IMR-90 (cell line): ENCODE results near the gene PNKP. TPM values are rescaled to one million over a fixed set of nuclear protein-coding genes. Genes with fewer than 3 reads are reported as not detected.

ENCODE experiments used
- ATAC-seq: fragments of 200-7000 bp; cut with Tn5 transposase; 2 replicates; pipeline ENCODE4 v1.9.1; 2020; ENCODE audit warnings: low read depth, mild to moderate bottlenecking, moderate library complexity
- BruUV-seq: library from RNA; stranded (reverse); fragments of 400-500 nt; replicated peaks from 2 replicates; lab custom pipeline; 2021; lab: Mats Ljungman, UMichigan
- CTCF ChIA-PET: fragments of 300-600 bp; formaldehyde crosslinking; extraction: SDS; loops from one replicate; lab custom pipeline; 2021; ENCODE audit warnings: antibody characterized with exemption; lab: Yijun Ruan, JAX
- POLR2A ChIA-PET: fragments of 300-600 bp; sonication (Branson Sonifier 250); formaldehyde crosslinking; loops from one replicate; lab custom pipeline; 2022; ENCODE audit warnings: antibody characterized with exemption; ENCODE audit not compliant: unreplicated experiment; lab: Charles Lee
- DNase-seq: peaks from one replicate; pipeline ENCODE4 v3.0.0; 2013
- H2AFZ ChIP-seq: replicated peaks from 2 replicates; pipeline ENCODE3; 2013; ENCODE audit warnings: low read length, mild to moderate bottlenecking; ENCODE audit not compliant: poor library complexity
- H2AK5ac ChIP-seq: 2 replicates; pipeline ENCODE4 v1.6.1; 2013; ENCODE audit warnings: low read depth, low read length, inconsistent platforms
- H2AK9ac ChIP-seq: replicated peaks from 2 replicates; pipeline ENCODE3; 2013; ENCODE audit warnings: mild to moderate bottlenecking, low read depth, low read length, moderate library complexity; ENCODE audit not compliant: poor library complexity
- H2BK120ac ChIP-seq: 2 replicates; pipeline ENCODE4 v1.6.1; 2013; ENCODE audit warnings: low read depth, low read length, inconsistent platforms
- H2BK15ac ChIP-seq: 3 replicates; pipeline ENCODE4 v1.6.1; 2013; ENCODE audit warnings: low read depth, low read length, inconsistent platforms
- H2BK20ac ChIP-seq: 2 replicates; pipeline ENCODE4 v1.6.1; 2013; ENCODE audit warnings: low read depth, mild to moderate bottlenecking, inconsistent platforms, low read length, moderate library complexity
- H2BK5ac ChIP-seq: 2 replicates; pipeline ENCODE4 v1.6.1; 2013; ENCODE audit warnings: mild to moderate bottlenecking, low read depth, low read length, inconsistent platforms; ENCODE audit not compliant: poor library complexity, severe bottlenecking
- H3K14ac ChIP-seq: replicated peaks from 2 replicates; pipeline ENCODE4 v1.6.1; 2013; ENCODE audit warnings: low read depth, low read length, inconsistent platforms
- H3K18ac ChIP-seq: 2 replicates; pipeline ENCODE4 v1.6.1; 2013; ENCODE audit warnings: low read depth, low read length, control low read depth
- H3K23ac ChIP-seq: 2 replicates; pipeline ENCODE4 v1.6.1; 2013; ENCODE audit warnings: low read depth, low read length, inconsistent platforms
- H3K27ac ChIP-seq: 2 replicates; pipeline ENCODE4 v1.5.1; 2013; ENCODE audit warnings: mild to moderate bottlenecking, control low read depth, low read length; ENCODE audit not compliant: insufficient read depth
- H3K27me3 ChIP-seq: 2 replicates; pipeline ENCODE4 v1.6.1; 2013; ENCODE audit warnings: low read length; ENCODE audit not compliant: control insufficient read depth, insufficient read depth
- H3K36me3 ChIP-seq: 2 replicates; pipeline ENCODE4 v1.6.1; 2013; ENCODE audit warnings: low read length, mixed read lengths; ENCODE audit not compliant: control insufficient read depth, insufficient read depth
- H3K4ac ChIP-seq: 2 replicates; pipeline ENCODE4 v1.6.1; 2013; ENCODE audit warnings: low read depth, low read length, inconsistent platforms
- H3K4me1 ChIP-seq: 2 replicates; pipeline ENCODE4 v1.6.1; 2013; ENCODE audit warnings: low read length, mixed read lengths; ENCODE audit not compliant: control insufficient read depth, insufficient read depth
- H3K4me2 ChIP-seq: 2 replicates; pipeline ENCODE4 v1.6.1; 2013; ENCODE audit warnings: low read depth, mild to moderate bottlenecking, control low read depth, low read length, moderate library complexity
- H3K4me3 ChIP-seq: 2 replicates; pipeline ENCODE4 v1.5.1; 2013; ENCODE audit warnings: low read depth, mild to moderate bottlenecking, control low read depth, low read length, moderate library complexity; ENCODE audit not compliant: insufficient read depth
- H3K56ac ChIP-seq: 2 replicates; pipeline ENCODE4 v1.6.1; 2013; ENCODE audit warnings: low read length, inconsistent platforms; ENCODE audit not compliant: insufficient read depth; ENCODE audit errors: extremely low read depth
- H3K79me1 ChIP-seq, 2 experiments: 2 replicates each; pipeline ENCODE4 v1.6.1; 2013; ENCODE audit warnings: low read length in 2 of 2, inconsistent platforms in 1 of 2, low read depth in 1 of 2
- H3K9ac ChIP-seq: 2 replicates; pipeline ENCODE4 v1.6.1; 2013; ENCODE audit warnings: low read depth, low read length, control low read depth
- H3K9me1 ChIP-seq: 2 replicates; pipeline ENCODE4 v1.6.1; 2013; ENCODE audit warnings: low read length, inconsistent platforms; ENCODE audit not compliant: insufficient read depth
- H3K9me3 ChIP-seq: 2 replicates; pipeline ENCODE4 v1.6.1; 2013; ENCODE audit warnings: low read length; ENCODE audit not compliant: control insufficient read depth, insufficient read depth
- H4K20me1 ChIP-seq: 2 replicates; pipeline ENCODE4 v1.6.1; 2013; ENCODE audit warnings: low read length, inconsistent platforms; ENCODE audit not compliant: insufficient read depth
- H4K5ac ChIP-seq: 2 replicates; pipeline ENCODE4 v1.6.1; 2013; ENCODE audit warnings: mild to moderate bottlenecking, low read depth, low read length, control low read depth
- H4K8ac ChIP-seq, 2 experiments: 2 replicates each; pipeline ENCODE4 v1.6.1; 2013; ENCODE audit warnings: low read depth in 2 of 2, low read length in 2 of 2, control low read depth in 1 of 2, inconsistent platforms in 1 of 2
- H4K91ac ChIP-seq: 2 replicates; pipeline ENCODE4 v1.6.1; 2013; ENCODE audit warnings: low read depth, low read length, inconsistent platforms; ENCODE audit not compliant: insufficient read depth
- BHLHE40 ChIP-seq: fragments of 150-350 bp; IDR thresholded peaks from 2 replicates; pipeline ENCODE4 v1.6.1; 2016; ENCODE audit warnings: mild to moderate bottlenecking, low read depth, low read length
- CEBPB ChIP-seq: IDR thresholded peaks from 2 replicates; pipeline ENCODE4 v1.6.1; 2012; ENCODE audit warnings: low read depth, low read length, improper control_type of control experiment
- CHD1 ChIP-seq: IDR thresholded peaks from 2 replicates; pipeline ENCODE4 v1.6.1; 2012; ENCODE audit warnings: low read depth, low read length, improper control_type of control experiment
- FOS ChIP-seq: fragments of 150-350 bp; IDR thresholded peaks from 2 replicates; pipeline ENCODE4 v1.6.1; 2016; ENCODE audit warnings: low read depth, low read length
- MAFK ChIP-seq: IDR thresholded peaks from 2 replicates; pipeline ENCODE4 v1.6.1; 2012; ENCODE audit warnings: low read depth, low read length, improper control_type of control experiment
- MAZ ChIP-seq: IDR thresholded peaks from 2 replicates; pipeline ENCODE4 v1.6.1; 2012; ENCODE audit warnings: low read depth, mild to moderate bottlenecking, low read length, improper control_type of control experiment, moderate library complexity, borderline replicate concordance
- MXI1 ChIP-seq: IDR thresholded peaks from 2 replicates; pipeline ENCODE4 v1.6.1; 2012; ENCODE audit warnings: low read depth, mild to moderate bottlenecking, low read length, moderate library complexity, borderline replicate concordance
- NFE2L2 ChIP-seq: fragments of 150-350 bp; IDR thresholded peaks from 2 replicates; pipeline ENCODE4 v1.6.1; 2016; ENCODE audit warnings: low read depth, mild to moderate bottlenecking, low read length
- POLR2A ChIP-seq: IDR thresholded peaks from 2 replicates; pipeline ENCODE4 v1.6.1; 2012; ENCODE audit warnings: mild to moderate bottlenecking, low read depth, low read length
- RAD21 ChIP-seq: IDR thresholded peaks from 2 replicates; pipeline ENCODE4 v1.6.1; 2012; ENCODE audit warnings: low read length, improper control_type of control experiment
- RCOR1 ChIP-seq: IDR thresholded peaks from 2 replicates; pipeline ENCODE4 v1.6.1; 2012; ENCODE audit warnings: mild to moderate bottlenecking, low read length, improper control_type of control experiment; ENCODE audit not compliant: insufficient replicate concordance
- RFX5 ChIP-seq: IDR thresholded peaks from 2 replicates; pipeline ENCODE4 v1.8.0; 2012; ENCODE audit warnings: low read depth, mild to moderate bottlenecking, low read length, moderate library complexity
- SMC3 ChIP-seq: fragments of 150-350 bp; IDR thresholded peaks from 2 replicates; pipeline ENCODE4 v1.6.1; 2016; ENCODE audit warnings: low read depth, mild to moderate bottlenecking, antibody characterized with exemption, low read length, moderate library complexity
- WGBS, 2 experiments: methylation state at CpG; one replicate each; pipeline versions ENCODE4 v1.1.5 to v1.1.7; 2013; ENCODE audit warnings: missing lambda C conversion rate in 2 of 2; ENCODE audit not compliant: insufficient read length in 1 of 2; ENCODE audit errors: extremely low coverage in 2 of 2; 5-methylcytosine and 5-hydroxymethylcytosine counted together
- dilution Hi-C: fragments of 300-500 bp; cut with HindIII; formaldehyde crosslinking; loops from one replicate; pipeline ENCODE4 v1.14.3; 2018; ENCODE audit warnings: low sequenced_read_pairs; ENCODE audit not compliant: unreplicated experiment
- in situ Hi-C: fragments of 300-500 bp; cut with MboI; formaldehyde crosslinking; loops from 3 replicates; pipeline ENCODE4 v1.14.3; 2019; ENCODE audit warnings: low sequenced_read_pairs, inconsistent platforms, mixed read lengths
- intact Hi-C: fragments of 100-400 bp; cut with micrococcal nuclease; formaldehyde crosslinking; loops from 2 replicates; pipeline ENCODE4 v1.10.0; 2022
- polyA plus RNA-seq, 3 experiments: library from polyadenylated mRNA; depleted of rRNA; stranded (reverse); fragments of >200 nt; gene quantifications; 2 replicates each; pipeline ENCODE4 v1.2.3, GENCODE V29; 2012; ENCODE audit warnings: low replicate concordance in 1 of 3
- total RNA-seq: library from RNA; depleted of rRNA; stranded (reverse); fragments of >200 nt; gene quantifications from 2 replicates; pipeline ENCODE4 v1.2.3, GENCODE V29; 2012
- TF ChIP-seq, protein P1 (sequence below): fragments of 150-350 bp; IDR thresholded peaks from 2 replicates; pipeline ENCODE4 v1.6.1; 2016; ENCODE audit warnings: low read depth, mild to moderate bottlenecking, low read length, moderate library complexity, borderline replicate concordance
- TF ChIP-seq, protein P2 (sequence below): fragments of 150-350 bp; IDR thresholded peaks from 2 replicates; pipeline ENCODE4 v1.6.1; 2017; ENCODE audit warnings: mild to moderate bottlenecking, antibody characterized with exemption, low read length, low read depth
- TF ChIP-seq, protein P3 (sequence below): conservative IDR thresholded peaks from 2 replicates; pipeline ENCODE4 v1.5.1; 2012; ENCODE audit warnings: mild to moderate bottlenecking, low read depth, low read length, improper control_type of control experiment

The PNKP gene
- total and polyA plus RNA-seq, 2 of the 4 experiments (the other 2 are of a cell fraction): 14.2 to 25.0 TPM

DNA sequence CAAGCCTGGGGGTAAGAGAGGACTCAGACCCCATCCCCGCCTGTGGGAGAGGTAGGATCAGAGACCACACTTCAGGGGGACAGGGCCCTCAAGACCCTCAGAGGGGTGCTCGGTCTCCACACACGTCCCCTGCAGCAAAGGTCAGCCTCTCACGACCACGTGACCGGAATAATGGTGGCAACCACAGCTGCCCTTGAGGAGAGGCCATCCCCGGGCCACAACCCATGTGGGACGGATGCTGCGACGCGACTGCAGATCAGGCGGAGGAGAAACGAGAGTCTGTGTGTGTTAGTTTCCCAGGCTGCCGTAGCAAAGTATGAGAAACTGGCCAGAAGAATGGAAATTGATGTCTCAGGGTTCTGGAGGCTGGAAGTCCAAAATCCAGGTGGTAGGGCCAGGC is 40.3 kb downstream of the PNKP start:
- no peaks in the 10 kb centered on the region for H3K4me1 ChIP-seq
- H2BK5ac ChIP-seq: no peak overlapping the region
- no peak overlapping the region for H3K4me3 ChIP-seq
- no peak overlapping the region for H3K9ac ChIP-seq
- ChIA-PET CTCF (no interaction called here), POLR2A (no interaction called here)
- H4K20me1 ChIP-seq: peaks cover 30% of the 10 kb centered on the region
- no peak overlapping the region for H3K23ac ChIP-seq
- H2BK20ac ChIP-seq: no peak overlapping the region
- H2BK15ac ChIP-seq: no peak overlapping the region
- H3K4ac ChIP-seq: no peak overlapping the region
- H3K56ac ChIP-seq: no peak overlapping the region
- H4K8ac ChIP-seq: no peak overlapping the region
- H3K18ac ChIP-seq: no peak overlapping the region
- in situ Hi-C loops: no loop called here
- no TSS peak for BruUV-seq
- H3K9me3 ChIP-seq: no peaks in the 10 kb centered on the region
- dilution Hi-C loops: no loop called here
- DNase-seq (no peak), ATAC-seq (no peak)
- TF ChIP-seq MXI1 (no peak), CEBPB (no peak), SMC3 (no peak), POLR2A (no peak), MAZ (no peak), BHLHE40 (no peak), FOS (no peak), RFX5 (no peak), RCOR1 (no peak), CHD1 (no peak), MAFK (no peak), NFE2L2 (no peak), RAD21 (no peak)
- TF ChIP-seq, protein P1, sequence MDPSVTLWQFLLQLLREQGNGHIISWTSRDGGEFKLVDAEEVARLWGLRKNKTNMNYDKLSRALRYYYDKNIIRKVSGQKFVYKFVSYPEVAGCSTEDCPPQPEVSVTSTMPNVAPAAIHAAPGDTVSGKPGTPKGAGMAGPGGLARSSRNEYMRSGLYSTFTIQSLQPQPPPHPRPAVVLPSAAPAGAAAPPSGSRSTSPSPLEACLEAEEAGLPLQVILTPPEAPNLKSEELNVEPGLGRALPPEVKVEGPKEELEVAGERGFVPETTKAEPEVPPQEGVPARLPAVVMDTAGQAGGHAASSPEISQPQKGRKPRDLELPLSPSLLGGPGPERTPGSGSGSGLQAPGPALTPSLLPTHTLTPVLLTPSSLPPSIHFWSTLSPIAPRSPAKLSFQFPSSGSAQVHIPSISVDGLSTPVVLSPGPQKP: no peak
- TF ChIP-seq, protein P2, sequence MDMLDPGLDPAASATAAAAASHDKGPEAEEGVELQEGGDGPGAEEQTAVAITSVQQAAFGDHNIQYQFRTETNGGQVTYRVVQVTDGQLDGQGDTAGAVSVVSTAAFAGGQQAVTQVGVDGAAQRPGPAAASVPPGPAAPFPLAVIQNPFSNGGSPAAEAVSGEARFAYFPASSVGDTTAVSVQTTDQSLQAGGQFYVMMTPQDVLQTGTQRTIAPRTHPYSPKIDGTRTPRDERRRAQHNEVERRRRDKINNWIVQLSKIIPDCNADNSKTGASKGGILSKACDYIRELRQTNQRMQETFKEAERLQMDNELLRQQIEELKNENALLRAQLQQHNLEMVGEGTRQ: no peak
- TF ChIP-seq, protein P3, sequence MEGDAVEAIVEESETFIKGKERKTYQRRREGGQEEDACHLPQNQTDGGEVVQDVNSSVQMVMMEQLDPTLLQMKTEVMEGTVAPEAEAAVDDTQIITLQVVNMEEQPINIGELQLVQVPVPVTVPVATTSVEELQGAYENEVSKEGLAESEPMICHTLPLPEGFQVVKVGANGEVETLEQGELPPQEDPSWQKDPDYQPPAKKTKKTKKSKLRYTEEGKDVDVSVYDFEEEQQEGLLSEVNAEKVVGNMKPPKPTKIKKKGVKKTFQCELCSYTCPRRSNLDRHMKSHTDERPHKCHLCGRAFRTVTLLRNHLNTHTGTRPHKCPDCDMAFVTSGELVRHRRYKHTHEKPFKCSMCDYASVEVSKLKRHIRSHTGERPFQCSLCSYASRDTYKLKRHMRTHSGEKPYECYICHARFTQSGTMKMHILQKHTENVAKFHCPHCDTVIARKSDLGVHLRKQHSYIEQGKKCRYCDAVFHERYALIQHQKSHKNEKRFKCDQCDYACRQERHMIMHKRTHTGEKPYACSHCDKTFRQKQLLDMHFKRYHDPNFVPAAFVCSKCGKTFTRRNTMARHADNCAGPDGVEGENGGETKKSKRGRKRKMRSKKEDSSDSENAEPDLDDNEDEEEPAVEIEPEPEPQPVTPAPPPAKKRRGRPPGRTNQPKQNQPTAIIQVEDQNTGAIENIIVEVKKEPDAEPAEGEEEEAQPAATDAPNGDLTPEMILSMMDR: no peak
- no peak overlapping the region for H3K4me2 ChIP-seq
- H4K5ac ChIP-seq: no peak overlapping the region
- 0 out of 2 replicates have a peak, but pooled peaks cover 3% of the 10 kb centered on the region for H3K9me1 ChIP-seq
- WGBS, 2 experiments: 94% methylated on average over 7 of the region's 14 CpGs; no CpG with 5 or more reads in 1 of the 2 experiments
- H3K79me1 ChIP-seq: peaks cover 11 to 57% of the 10 kb centered on the region in 2 experiments
- no peak overlapping the region for H3K14ac ChIP-seq
- no peak overlapping the region for H3K27ac ChIP-seq
- peaks cover 48% of the 10 kb centered on the region for H3K36me3 ChIP-seq
- no peak overlapping the region for H2AK9ac ChIP-seq
- H4K91ac ChIP-seq: no peak overlapping the region
- no peak overlapping the region for H2BK120ac ChIP-seq
- no peak overlapping the region for H2AK5ac ChIP-seq
- H3K27me3 ChIP-seq: no peaks in the 10 kb centered on the region
- H2AFZ ChIP-seq: no peak overlapping the region
- intact Hi-C loops: no loop called here
